Measurements from ENCODE around the gene GSC2.

The GSC2 gene

DNA sequence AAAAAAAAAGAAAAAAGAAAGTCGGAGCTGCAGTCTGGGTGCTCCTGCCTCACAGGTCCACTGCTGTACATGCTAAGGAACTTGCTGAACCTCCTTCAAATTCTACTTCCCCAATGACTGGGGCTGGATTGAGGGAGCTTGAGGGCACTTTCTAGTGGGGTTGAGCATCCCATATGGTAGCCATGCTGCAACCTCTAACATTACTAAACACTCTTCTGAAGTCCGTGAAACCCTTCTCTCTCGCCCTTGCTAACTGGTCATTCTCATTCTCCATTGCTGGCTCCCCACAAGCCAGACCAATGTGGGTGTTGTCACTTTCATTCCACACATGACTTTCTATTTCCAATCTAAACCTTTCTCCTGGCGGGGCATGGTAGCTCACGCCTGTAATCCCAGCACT is 6.9 kb downstream of the GSC2 start:
- TF ChIP-seq, protein P1, sequence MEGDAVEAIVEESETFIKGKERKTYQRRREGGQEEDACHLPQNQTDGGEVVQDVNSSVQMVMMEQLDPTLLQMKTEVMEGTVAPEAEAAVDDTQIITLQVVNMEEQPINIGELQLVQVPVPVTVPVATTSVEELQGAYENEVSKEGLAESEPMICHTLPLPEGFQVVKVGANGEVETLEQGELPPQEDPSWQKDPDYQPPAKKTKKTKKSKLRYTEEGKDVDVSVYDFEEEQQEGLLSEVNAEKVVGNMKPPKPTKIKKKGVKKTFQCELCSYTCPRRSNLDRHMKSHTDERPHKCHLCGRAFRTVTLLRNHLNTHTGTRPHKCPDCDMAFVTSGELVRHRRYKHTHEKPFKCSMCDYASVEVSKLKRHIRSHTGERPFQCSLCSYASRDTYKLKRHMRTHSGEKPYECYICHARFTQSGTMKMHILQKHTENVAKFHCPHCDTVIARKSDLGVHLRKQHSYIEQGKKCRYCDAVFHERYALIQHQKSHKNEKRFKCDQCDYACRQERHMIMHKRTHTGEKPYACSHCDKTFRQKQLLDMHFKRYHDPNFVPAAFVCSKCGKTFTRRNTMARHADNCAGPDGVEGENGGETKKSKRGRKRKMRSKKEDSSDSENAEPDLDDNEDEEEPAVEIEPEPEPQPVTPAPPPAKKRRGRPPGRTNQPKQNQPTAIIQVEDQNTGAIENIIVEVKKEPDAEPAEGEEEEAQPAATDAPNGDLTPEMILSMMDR (IDR thresholded peaks at IDR 0.05; ENCODE audit: low read depth, low read length), result no peak

DNA sequence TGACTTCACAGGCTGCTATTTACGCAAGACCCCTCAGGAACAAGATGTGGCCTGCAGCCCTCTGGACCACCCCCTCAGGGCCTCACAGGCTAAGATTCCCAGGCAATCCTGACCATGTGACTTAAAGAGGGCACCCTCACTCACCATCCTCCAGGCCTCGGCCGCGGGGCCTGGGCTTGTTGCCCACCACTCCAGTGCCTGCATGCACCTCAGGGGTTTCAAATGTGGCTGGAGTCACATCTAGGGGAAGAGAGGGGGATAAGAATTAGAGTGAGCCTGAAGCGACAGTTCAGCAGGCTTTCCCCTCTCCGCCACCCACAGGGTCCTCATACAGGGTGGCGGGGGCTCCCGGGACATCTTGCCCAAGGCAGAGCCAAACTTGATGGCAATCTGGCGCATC is 7.7 kb downstream of the GSC2 start:
- TF ChIP-seq, protein P1 (IDR thresholded peaks at IDR 0.05; ENCODE audit: low read depth, low read length), result no peak
- no peak for DNase-seq (ENCODE audit: low read depth in 2 of 2)

More for the DNA sequence above, 6.9 kb downstream of the GSC2 start:
- no peak overlapping the region for H3K4me3 ChIP-seq (replicated peaks in 1 of 2; ENCODE audit: low read depth in 2 of 2, low read length in 2 of 2)
- no peak for DNase-seq (ENCODE audit: low read depth in 2 of 2)

DNA sequence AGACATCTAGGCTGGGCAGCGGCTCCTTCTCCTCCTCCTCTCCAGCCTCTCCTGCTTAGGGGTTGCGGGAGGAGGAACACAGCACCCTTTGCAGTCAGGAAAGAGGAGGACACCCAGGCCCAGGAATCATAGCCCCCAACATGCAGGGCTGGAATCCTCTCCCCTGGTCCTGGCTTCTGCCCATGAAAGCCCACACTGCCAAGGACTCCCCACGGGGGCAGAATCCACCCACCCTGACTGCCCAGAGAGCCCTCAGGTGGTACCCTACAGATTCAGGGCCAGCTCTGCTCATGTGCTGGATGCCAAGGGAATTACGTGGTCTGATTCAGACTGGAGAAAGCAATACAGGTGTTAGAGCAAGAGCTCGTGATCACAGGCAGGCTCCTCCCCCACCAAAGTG is 10.1 kb downstream of the GSC2 start:
- TF ChIP-seq, protein P1 (IDR thresholded peaks at IDR 0.05; ENCODE audit: low read depth, low read length), result no peak
- H3K4me3 ChIP-seq (replicated peaks in 1 of 2; ENCODE audit: low read depth in 2 of 2, low read length in 2 of 2), result no peak overlapping the region
- no peak for DNase-seq (ENCODE audit: low read depth in 2 of 2)

More for the DNA sequence above, 7.7 kb downstream of the GSC2 start:
- no peak overlapping the region for H3K4me3 ChIP-seq (replicated peaks in 1 of 2; ENCODE audit: low read depth in 2 of 2, low read length in 2 of 2)

DNA sequence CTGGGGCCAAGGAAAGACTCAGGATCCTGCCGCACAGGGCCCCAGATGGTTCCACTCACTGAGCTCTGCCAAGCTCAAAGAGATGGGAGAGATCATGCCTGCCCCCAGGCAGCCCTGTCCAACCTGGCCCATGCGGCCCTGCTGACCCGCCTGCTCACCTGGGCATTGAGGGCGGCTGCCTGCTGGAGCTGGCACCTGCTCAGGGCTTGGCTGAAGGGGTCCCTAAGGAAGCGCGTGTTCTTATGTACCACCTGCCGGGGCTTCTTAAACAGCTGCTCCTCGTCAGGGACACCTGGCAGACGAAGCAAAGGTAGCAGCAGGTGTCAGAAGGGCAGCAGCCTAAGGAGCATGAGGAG is 11.1 kb downstream of the GSC2 start:
- TF ChIP-seq, protein P1 (IDR thresholded peaks at IDR 0.05; ENCODE audit: low read depth, low read length), result no peak

DNA sequence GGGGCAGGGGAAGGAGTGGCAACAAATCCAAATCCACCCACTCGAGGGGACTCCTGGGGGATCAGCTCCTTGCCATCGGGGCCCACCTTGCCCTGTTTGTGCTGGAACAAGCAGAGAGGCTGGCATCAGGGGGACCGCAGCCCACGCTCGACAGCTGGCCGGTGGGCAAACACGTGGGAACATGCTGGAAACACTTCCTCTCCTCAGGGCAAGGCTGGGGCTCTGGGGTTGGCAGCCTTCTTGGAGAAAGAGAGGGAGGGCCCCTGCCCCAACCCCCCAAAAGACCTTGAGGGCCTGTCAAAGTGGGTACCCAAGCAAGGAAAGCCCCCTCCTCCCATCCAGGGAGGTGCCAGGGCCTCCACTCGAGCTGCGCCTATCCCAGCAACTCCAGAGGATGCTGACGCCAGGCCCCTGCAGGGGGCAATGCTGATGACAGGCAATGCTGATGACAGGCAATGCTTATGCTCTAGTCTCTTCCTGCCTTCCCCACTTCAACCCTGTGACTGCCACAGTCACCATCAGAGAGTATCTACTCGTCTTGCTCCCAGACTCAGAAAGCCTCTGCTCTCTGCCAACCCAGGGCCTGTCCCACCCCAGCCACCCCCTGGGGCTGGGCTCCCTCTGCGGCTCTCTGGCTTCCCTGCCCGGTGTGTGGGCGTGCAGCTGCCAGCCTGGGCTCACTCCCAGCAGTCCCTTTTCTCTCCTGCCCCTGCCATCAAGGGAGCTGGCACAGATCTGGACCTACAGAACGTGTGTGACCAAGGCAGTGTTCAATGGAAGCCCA is 11.7 kb downstream of the GSC2 start:
- DNase-seq (ENCODE audit: low read depth in 2 of 2), result no peak
- TF ChIP-seq, protein P1 (IDR thresholded peaks at IDR 0.05; ENCODE audit: low read depth, low read length), result no peak
- no peak overlapping the region for H3K4me3 ChIP-seq (replicated peaks in 1 of 2; ENCODE audit: low read depth in 2 of 2, low read length in 2 of 2)

More for the DNA sequence above, 11.1 kb downstream of the GSC2 start:
- no peak for DNase-seq (ENCODE audit: low read depth in 2 of 2)
- H3K4me3 ChIP-seq (replicated peaks in 1 of 2; ENCODE audit: low read depth in 2 of 2, low read length in 2 of 2), result no peak overlapping the region

DNA sequence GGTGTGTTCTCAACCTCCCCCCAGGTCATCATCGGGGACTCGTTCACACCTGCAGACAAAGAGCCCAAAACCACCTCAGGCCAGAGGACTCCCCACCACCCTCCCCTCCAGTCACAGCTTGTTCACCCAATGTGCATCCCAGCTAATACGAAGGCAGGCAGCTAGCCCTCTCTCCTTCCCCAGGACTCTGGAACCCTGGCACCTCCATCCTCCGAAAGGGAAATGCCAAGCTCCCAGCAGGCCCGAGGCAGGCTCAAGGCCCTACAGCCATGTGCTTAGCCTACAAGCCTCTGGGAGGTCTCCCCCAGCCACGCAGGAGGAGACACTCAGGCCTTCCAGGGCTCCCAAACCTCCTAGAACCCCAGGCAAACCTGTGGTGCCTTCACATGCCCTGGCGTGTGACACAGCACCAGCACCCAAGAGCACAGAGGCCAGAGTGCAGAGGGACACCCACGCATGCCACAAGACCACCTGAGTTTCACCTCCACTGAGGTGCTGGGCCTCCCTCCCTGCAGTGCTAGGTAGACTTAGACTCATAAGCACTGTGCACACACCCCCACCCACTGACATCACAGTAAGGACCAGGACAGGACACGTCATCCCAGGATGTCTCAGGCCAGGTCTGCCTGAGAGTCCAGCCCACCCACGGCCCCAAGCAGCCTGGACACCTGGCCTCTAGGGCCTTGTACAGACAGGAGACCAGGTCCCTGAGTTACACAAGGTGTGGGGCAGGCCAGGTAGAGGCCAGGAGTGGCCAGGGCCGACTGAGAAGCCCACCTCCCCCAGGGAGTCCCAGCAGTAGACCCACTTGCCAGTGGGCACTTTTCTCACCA is 12.5 kb downstream of the GSC2 start:
- DNase-seq (ENCODE audit: low read depth in 2 of 2), result no peak
- no peak overlapping the region for H3K4me3 ChIP-seq (replicated peaks in 1 of 2; ENCODE audit: low read depth in 2 of 2, low read length in 2 of 2)
- TF ChIP-seq, protein P1 (IDR thresholded peaks at IDR 0.05; ENCODE audit: low read depth, low read length), result no peak
